Measurements from ENCODE around the gene PSMB2.

- TF ChIP-seq CTCF (IDR thresholded peaks at IDR 0.05; ENCODE audit: low read length) (no peak), EZH2 (IDR thresholded peaks at IDR 0.05; ENCODE audit: borderline replicate concordance, low read length) (no peak)
These were observed 3.9 kb downstream of the PSMB2 start for GRCh38 chr1:35637401-35637809.

All from OCI-LY1 (cell line).